Kidney (tissue), 14 donors: ENCODE measurements around the gene TEX13B. TPM values are rescaled to one million over a fixed set of nuclear protein-coding genes. Genes with fewer than 3 reads are reported as not detected.
A peak's percentile ranks its signal among the peaks of the same experiment; 100 is the strongest.

Experiments
- DNase-seq, 5 donors: peaks; one replicate each; pipeline ENCODE4 v3.0.0-alpha.2; 2013 to 2020
- FAIRE-seq: peaks from 2 replicates; lab custom pipeline; 2012; peaks lifted over from hg19 to GRCh38; lab: Jason Lieb, UNC
- H3K27ac ChIP-seq, 2 donors: one replicate each; pipeline ENCODE4 v1.7.0; 2013; ENCODE audit warnings: low read depth in 2 of 2, low read length in 2 of 2, inconsistent platforms in 1 of 2
- H3K27me3 ChIP-seq: one replicate; pipeline ENCODE4 v1.7.1; 2013; ENCODE audit warnings: low read length, inconsistent platforms; ENCODE audit not compliant: control insufficient read depth, insufficient read depth
- H3K36me3 ChIP-seq, 3 donors: one replicate each; pipeline versions ENCODE4 v1.7.0 to v1.7.1; 2013; ENCODE audit warnings: low read length in 3 of 3, control low read depth in 1 of 3, inconsistent platforms in 1 of 3; ENCODE audit not compliant: insufficient read depth in 3 of 3, control insufficient read depth in 2 of 3
- H3K4me1 ChIP-seq, 3 donors: one replicate each; pipeline versions ENCODE4 v1.7.0 to v1.7.1; 2013; ENCODE audit warnings: low read length in 3 of 3, inconsistent platforms in 1 of 3, low read depth in 1 of 3; ENCODE audit not compliant: control insufficient read depth in 2 of 3, insufficient read depth in 2 of 3
- H3K4me3 ChIP-seq, 3 donors: one replicate each; pipeline versions ENCODE4 v1.7.0 to v1.8.1; 2013; ENCODE audit warnings: low read length in 3 of 3, control low read depth in 1 of 3, inconsistent platforms in 1 of 3
- H3K9ac ChIP-seq, 3 donors: one replicate each; pipeline versions ENCODE4 v1.7.0 to v1.7.1; 2013; ENCODE audit warnings: low read length in 3 of 3, control low read depth in 1 of 3, inconsistent platforms in 1 of 3
- H3K9me3 ChIP-seq, 3 donors: one replicate each; pipeline versions ENCODE4 v1.7.0 to v1.7.1; 2013; ENCODE audit warnings: low read length in 3 of 3, control low read depth in 1 of 3, inconsistent platforms in 1 of 3; ENCODE audit not compliant: control insufficient read depth in 2 of 3, insufficient read depth in 1 of 3
- CTCF ChIP-seq: IDR thresholded peaks from 3 replicates; pipeline ENCODE4 v1.5.1; 2012; ENCODE audit warnings: mild to moderate bottlenecking, moderate library complexity, borderline replicate concordance; ENCODE audit not compliant: insufficient read depth; ENCODE audit errors: extremely low read depth
- intact Hi-C: fragments of 100-400 bp; cut with DNase I; formaldehyde crosslinking; loops from one replicate; pipeline ENCODE4 v1.11.1; 2022
- polyA plus RNA-seq: library from polyadenylated mRNA; stranded (reverse); fragments of 350-450 nt; fragmentation: Illumina TruSeq; extraction: RNeasy Lipid Tissue Mini Kit (QIAGEN cat#74804); gene quantifications from one replicate; pipeline ENCODE4 v1.2.3, GENCODE V29; 2014; ENCODE audit warnings: low read depth, low replicate concordance; ENCODE audit not compliant: insufficient read depth
- total RNA-seq: library from RNA; stranded (reverse); fragmentation: NEBNext Ultra II Directional; extraction: Animal tissue kit (Norgen Biotek cat#: 25700); gene quantifications from one replicate; pipeline ENCODE4 v1.2.1, GENCODE V29; 2021
- donor health status: control.
- donor health status: control.
- donor health status: control.
- donor health status: control.
- donor health status: control.
- donor health status: DM: yes; HTN: yes; CAD: no.
- donor health status: Normal renal cell carcinoma (clear cell type).

TEX13B gene
- total and polyA plus RNA-seq, 2 donors from 2014 or later, result not detected

- no peaks in the 10 kb centered on the region for H3K9me3 ChIP-seq
- no peaks in the 10 kb centered on the region for H3K4me1 ChIP-seq
- no peak for FAIRE-seq
- intact Hi-C loops, result no loop called here
- TF ChIP-seq CTCF, result no peak
- H3K36me3 ChIP-seq, result no peaks in the 10 kb centered on the region
- H3K27ac ChIP-seq, result no peak overlapping the region
- no peaks in the 10 kb centered on the region for H3K27me3 ChIP-seq
- DNase-seq, result no peak
- H3K9ac ChIP-seq, result no peak overlapping the region
- H3K4me3 ChIP-seq, result no peak overlapping the region
Measured at GRCh38 chrX:107979534-107979933, 2.6 kb downstream of the TEX13B start.

DNA sequence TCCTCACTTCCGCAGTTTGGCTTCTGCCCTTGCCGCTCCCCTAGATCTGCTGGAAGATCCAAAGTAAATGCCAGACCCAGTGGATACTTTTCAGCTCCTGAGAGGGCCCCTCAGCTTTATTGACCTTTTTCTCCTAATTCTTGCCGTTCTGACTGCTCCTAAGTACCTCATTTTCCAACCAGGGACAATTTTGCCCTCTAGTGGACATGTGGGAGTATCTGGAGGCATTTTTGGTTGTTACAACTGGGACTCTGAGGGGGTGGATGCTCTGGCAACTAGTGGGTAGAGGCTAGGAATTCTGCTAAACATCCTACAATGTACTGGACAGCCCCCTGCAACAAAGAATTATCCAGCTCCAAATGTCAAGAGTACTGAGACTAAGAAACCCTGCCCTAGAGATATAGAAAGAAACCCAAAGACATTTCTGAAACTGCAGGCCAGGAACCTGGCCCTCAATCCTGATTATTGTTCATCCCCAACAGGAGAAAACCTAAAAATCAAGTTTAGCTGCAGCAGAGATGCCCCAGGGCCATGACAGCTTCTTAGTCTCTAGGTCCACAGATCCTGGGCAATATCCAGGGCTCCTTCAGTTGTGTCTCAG, 3.4 kb downstream of the TEX13B start:
- intact Hi-C loops, result no loop called here
- FAIRE-seq (no peak), DNase-seq (peak in 1 of 5 donors; percentile 29)
- Histone ChIP-seq H3K4me1 (no peaks in the 10 kb centered on the region), H3K27me3 (no peaks in the 10 kb centered on the region), H3K4me3 (no peak overlapping the region), H3K27ac (no peak overlapping the region), H3K36me3 (no peaks in the 10 kb centered on the region), H3K9ac (no peak overlapping the region), H3K9me3 (no peaks in the 10 kb centered on the region)
- peak; percentile 27 for TF ChIP-seq CTCF

DNA sequence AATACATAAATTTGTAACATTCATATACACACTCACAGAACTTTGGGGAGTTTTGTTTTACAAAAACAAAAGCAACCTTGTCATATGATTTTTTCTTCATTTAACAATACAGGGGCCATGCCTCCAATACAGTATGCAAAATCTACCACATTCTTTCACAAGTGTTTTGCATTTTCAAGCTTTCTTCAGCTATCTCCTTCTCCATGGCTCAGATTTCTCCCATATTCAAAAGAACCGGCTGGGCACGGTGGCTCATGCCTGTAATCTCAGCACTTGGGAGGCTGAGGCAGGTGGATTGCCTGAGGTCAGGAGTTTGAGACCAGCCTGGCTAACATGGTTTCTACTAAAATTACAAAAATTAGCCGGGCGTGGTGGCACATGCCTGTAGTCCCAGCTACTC, 4.1 kb downstream of the TEX13B start:
- H3K36me3 ChIP-seq, result no peaks in the 10 kb centered on the region
- no peaks in the 10 kb centered on the region for H3K9me3 ChIP-seq
- H3K4me3 ChIP-seq, result no peak overlapping the region
- no peaks in the 10 kb centered on the region for H3K4me1 ChIP-seq
- no peaks in the 10 kb centered on the region for H3K27me3 ChIP-seq
- no peak overlapping the region for H3K27ac ChIP-seq
- intact Hi-C loops, result no loop called here
- no peak for TF ChIP-seq CTCF
- no peak for DNase-seq
- no peak overlapping the region for H3K9ac ChIP-seq
- FAIRE-seq, result no peak

- FAIRE-seq, result no peak
- Histone ChIP-seq H3K9me3 (no peaks in the 10 kb centered on the region), H3K36me3 (no peaks in the 10 kb centered on the region), H3K4me1 (no peaks in the 10 kb centered on the region), H3K9ac (no peak overlapping the region), H3K27ac (no peak overlapping the region), H3K27me3 (no peaks in the 10 kb centered on the region), H3K4me3 (no peak overlapping the region)
- intact Hi-C loops, result no loop called here
- DNase-seq, result no peak
- no peak for TF ChIP-seq CTCF
Measured at GRCh38 chrX:107971636-107972035, 10.5 kb downstream of the TEX13B start.
